GM20000 (cell line): ENCODE data around the gene NCS1.

Source experiments
- DNase-seq: peaks from one replicate; pipeline ENCODE4 v3.0.0; 2012; ENCODE audit warnings: low spot score
- TF ChIP-seq, protein P1 (sequence below): IDR thresholded peaks from 2 replicates; pipeline ENCODE4 v1.5.1; 2012; ENCODE audit warnings: mild to moderate bottlenecking, control low read depth; ENCODE audit errors: extremely low read depth, missing control alignments

The NCS1 gene

DNA sequence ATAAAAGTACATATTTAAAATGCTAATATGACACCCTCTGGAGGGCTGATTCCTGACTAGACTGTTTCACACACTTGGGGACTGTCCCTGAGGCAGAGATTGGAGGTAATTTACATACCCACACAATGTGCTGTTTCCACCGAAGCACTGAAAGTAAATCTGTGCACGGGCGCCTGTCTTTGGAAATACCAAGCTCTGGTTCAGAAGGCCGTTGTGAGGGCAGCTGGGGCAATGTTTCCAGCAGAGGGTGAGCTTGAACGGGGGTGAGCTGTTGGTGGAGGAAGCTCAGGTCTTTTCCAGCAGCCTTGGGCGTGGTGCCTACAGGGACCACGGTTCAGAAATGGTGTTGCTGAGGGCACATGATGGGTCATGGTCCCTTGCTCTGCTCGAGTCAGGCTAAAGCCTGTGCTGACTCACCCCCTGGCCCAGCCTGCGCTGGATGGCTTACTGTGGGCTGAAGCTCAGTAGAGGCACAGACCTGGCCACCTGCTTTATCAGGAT, 67.6 kb downstream of the NCS1 start:
- DNase-seq, result peak; percentile 61

DNA sequence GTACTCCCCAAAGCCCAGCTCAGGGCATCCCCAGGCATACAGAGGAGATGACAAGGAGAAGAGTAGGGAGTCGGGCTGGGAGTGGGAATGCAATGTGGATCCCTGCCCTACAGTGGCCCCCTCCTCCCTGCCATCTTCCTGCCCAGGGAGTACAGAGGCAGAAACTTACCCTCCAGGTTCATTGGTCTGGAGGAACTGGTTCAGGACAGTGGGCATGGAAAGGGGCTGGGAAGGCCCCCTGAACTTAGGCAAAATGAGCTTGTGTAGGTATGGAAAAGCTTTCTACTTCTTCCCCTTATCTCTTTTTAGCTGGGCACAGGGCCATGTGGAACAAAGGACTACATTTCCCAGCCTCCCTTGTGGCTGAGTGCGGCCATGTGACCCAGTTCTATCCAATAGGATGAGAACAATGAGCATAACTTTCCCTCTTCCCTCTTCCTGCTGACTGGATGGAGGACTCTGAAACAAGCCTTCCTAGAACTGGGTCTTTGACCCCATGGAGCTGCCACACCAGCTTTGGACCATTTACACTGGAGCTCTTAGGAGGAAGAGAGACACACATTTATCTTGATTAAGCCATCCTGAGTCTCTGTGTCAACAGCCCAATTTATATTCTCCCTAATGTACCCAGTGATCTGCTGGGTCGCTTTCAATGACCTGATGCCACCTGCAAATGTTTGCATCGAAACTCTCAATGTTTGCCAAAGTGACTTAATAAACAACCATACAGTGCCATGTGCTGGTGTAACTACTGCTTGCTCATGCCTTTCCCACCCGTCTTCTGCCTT, 68.4 kb downstream of the NCS1 start:
- TF ChIP-seq, protein P1, sequence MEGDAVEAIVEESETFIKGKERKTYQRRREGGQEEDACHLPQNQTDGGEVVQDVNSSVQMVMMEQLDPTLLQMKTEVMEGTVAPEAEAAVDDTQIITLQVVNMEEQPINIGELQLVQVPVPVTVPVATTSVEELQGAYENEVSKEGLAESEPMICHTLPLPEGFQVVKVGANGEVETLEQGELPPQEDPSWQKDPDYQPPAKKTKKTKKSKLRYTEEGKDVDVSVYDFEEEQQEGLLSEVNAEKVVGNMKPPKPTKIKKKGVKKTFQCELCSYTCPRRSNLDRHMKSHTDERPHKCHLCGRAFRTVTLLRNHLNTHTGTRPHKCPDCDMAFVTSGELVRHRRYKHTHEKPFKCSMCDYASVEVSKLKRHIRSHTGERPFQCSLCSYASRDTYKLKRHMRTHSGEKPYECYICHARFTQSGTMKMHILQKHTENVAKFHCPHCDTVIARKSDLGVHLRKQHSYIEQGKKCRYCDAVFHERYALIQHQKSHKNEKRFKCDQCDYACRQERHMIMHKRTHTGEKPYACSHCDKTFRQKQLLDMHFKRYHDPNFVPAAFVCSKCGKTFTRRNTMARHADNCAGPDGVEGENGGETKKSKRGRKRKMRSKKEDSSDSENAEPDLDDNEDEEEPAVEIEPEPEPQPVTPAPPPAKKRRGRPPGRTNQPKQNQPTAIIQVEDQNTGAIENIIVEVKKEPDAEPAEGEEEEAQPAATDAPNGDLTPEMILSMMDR, result no peak
- DNase-seq, result peak; percentile 61

More for the DNA sequence above, 67.6 kb downstream of the NCS1 start:
- TF ChIP-seq, protein P1, result no peak

GRCh38 chr9:130241198-130241535, 69.0 kb downstream of the NCS1 start:
- DNase-seq, result no peak
- TF ChIP-seq, protein P1, result no peak

DNA sequence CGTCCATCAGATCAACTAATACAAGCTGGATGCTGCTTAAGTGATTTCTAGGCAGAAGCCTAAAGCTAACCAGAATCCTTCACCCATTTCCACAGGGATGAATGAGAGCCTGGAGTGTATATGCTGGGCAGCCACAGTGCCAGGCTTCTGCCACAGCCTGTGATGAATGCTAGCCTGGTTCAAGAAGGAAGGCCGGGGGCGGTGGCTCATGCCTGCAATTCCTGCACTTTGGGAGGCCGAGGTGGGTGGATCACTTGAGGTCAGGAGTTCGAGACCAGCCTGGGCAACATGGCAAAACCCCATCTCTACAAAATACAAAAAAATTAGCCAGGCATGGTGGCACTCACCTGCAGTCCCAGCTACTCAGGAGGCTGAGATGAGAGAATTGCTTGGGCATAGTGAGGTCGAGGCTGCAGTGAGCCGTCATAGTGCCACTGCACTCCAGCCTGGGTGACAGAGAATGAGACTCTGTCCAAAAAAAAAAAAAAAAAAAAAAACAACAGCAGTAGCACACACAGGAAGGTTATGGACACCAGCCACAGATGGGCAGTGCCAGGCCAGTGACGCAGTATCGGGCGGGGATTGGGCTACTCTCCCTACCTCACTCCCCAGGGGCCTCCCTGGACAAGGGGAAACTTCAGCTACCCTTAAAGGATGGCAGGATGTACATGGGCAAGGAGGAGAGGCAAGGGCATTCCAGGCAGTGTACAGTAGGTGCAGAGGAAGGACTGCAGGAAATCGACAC, 70.2 kb downstream of the NCS1 start:
- DNase-seq, result no peak
- TF ChIP-seq, protein P1, result no peak

DNA sequence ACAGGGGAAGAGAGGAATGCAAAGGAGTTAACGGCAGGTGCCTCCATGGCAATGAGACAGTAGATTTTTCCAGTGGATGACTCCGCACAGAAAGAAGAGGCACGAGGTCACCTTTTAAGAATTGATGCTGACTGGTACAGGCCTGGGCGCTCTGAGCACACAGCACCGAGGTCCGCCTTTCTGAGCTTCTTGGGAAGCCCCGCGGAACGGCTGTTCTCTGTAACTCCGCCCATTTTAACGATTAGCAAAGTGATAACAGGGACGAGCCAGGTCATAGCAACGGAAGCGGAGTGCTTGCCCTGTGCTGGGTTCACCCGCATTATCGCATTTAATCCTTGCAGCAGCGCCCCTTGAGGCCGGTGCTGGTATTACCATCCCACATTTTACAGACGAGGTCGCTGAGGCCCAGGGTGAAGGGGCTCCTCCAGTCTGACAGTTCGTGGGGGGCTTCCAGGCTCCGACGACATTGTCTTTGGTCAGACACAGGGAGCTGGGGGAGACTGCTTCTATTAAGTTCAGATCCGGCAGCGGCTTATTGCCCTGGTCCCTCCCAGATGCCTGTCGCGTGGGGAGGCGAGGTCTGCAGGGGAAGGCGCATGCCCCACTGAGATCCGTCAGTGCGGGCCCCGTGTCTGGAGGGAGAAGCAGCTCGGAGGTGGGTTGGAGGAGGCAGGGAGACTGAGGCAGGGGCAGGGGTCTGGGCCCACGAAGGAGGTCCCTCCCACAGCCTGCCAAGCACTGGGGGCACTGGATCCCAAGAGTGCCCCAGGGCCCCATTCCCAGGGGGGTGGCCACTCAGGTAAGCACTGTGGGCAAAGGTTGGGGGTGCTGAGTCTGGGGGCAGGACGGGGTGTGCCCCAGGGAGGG, 71.0 kb downstream of the NCS1 start:
- TF ChIP-seq, protein P1, result peak; percentile 73

DNA sequence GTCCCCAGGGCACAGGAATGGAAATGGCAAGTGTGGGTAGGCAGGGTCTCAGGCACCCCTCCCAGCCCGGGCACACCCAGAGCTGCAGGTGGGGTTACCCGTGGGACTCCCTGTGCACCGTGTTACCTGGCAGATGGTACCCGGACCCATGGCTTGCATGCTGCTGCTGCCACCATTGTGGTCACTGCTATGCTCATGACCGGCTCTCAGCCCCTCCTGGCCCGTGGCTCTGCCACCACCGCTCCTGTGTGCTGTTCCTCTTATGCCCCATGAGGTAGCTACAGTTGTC, 71.6 kb downstream of the NCS1 start:
- TF ChIP-seq, protein P1, result no peak
- no peak for DNase-seq

More for the DNA sequence above, 71.0 kb downstream of the NCS1 start:
- DNase-seq, result peak; percentile 81
